Epidermal melanocyte (primary cell): ENCODE results near the gene DDX5.
"Not testable (repeated sequence)": the region's sequence is repeated elsewhere in the genome, so short reads cannot be mapped to it uniquely, and the experiment has no call there.

ENCODE experiments used
- DNase-seq: peaks from one replicate; pipeline ENCODE4 v3.0.0; 2011; ENCODE audit warnings: low spot score; ENCODE audit not compliant: insufficient read length

The DDX5 gene

DNA sequence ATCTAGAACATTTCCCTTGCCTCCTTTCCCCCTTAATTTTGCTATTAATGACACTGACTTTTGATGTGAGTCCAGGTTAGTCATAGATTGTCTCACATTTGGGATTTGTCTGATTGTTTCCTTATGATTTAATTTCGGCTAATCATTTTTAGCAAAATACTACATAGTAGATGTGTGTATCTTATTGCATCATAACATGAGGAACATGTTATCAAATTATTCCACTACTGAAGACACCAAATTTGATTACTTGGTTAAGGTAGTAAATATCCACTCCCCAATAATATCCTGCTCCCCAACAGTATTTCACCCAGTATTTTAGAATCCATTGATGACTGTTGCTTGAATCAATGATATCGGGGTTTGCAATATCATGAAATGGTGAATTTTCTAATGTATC is 12.0 kb downstream of the DDX5 start:
- no peak for DNase-seq

DNA sequence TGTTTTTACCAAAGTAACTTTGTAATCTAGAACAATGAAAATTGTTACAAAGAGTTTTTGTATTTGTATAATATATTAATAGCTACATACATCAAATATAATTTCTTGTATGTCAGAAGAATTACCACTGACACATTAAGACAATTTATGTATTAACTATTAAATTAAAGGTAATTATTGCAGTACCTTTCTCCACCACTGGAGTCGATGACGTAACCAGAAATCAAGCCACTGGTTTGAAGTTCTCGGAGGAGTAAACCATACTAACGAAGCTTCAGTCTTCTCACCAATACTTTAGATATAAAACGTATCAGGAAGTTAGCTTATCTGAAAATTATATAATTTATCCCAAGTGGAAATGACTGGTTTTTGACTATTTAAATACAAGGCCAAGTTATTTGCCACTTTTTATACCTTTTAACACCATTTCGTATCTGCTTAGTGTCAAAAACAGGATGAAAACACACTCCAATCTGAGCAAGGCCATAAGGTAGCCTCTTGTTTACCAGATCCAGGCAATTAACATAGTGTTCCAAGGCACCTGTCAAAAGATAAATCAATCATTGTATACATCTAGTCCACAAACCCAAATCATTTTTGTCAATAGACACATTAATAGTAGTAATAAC is 13.5 kb downstream of the DDX5 start:
- no peak for DNase-seq

DNA sequence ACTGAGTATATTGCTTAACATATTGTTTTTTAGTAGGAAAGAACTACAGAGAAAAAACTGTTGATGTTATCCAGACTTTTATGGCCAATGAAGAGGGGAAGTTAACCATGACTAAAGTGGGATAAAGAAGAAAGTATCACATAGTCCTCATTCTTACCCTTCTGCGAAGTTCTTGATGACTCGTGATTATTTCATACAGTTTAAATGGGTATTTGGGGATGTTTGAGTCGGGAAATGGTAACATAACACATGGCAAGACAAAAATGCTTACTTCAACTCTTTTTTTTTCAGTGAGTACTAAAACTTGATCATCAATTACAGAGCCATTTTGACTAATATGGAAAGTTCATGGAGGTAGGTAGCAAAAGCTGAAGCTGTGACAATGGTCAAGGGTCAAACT is 14.1 kb downstream of the DDX5 start:
- no peak for DNase-seq

DNA sequence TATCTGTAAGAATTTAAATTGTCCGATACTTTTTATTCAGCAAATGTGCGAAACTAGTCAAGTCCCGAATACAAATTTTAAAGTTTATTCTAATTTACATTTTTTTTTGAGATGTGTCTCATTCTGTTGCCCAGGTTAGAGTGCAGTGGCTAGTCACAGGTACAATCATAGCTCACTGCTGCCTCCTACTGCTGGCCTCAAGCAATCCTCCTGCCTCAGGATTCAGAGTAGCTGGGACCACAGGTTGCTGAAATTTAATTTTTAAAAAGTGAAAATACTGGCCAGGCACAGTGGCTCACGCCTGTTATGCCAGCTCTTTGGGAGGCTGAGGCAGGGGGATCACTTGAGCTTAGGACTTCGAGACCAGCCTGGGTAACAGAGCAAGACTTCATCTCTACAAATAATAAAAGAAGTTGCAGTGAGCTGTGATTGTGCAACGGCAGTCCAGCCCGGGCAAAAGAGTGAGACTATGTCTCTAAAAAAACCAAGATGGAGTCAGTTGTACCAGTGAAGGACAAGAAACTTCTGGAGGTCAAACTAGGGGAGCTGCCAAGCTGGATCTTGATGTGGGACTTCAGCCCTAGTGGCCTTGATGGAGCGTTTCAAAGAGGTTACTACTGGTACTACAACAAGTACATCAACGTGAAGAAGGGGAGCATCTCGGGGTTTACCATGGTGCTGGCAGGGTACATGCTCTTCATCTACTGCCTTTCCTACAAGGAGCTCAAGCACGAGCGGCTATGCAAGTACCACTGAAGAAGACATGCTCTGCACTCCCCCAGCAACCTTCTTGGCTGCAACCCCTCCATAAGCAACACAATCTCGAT is 14.8 kb downstream of the DDX5 start:
- no peak for DNase-seq

DNA sequence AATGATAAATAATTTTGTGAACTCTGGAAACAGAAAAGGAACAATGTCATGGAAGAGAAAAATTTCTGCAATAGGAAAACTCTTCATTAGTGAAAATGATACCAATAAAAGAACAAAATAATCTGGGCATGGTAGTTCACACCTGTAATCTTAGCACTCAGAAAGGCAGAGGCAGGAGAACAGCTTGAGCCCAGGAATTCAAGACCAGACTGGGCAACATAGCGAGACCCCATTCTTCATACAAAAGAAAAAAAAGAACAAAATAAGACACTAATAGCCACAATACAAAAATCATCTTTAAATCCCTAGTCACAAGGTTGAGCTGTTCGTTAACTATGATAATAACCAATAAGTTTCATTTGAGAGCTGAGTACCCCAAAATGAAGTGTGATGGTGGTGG is 17.8 kb downstream of the DDX5 start:
- no peak for DNase-seq

DNA sequence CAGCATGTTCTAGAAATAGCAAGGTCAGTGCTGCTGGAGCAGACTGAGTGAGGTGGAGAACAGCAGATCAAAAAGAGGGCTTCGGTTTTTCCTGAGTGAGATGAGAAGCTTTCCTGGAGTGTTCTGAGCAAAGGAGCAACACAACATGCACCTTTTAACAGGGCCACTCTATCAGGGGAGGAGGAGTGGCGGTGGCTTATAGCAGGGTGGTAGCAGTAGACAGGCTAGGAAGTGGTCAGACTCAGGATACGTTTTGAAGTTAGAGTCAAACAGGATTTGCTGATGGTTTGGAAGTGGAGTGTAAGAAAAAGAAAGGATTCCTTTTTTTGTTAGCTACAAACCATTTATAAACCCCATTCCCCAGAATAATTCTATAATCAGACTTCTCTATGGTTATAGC is 21.7 kb downstream of the DDX5 start:
- DNase-seq = no peak

DNA sequence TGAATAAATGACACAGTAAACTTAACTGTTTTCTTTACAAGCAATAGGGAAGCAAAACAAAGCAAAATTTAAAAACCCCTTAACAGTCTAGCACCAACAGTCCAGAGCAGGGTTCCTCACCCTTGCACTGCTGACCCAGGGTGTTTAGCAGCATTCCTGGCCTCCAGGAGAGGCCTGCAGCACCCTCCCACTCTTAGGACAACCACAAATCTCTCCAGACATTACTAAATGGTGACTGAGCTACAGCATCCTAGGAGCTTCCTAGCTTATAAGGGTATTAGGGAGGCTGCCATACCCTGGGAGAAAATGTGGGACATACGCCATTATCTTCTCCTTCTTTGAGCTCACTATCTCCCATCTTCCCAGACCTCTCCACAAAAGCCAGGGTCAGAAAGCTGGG is 25.1 kb downstream of the DDX5 start:
- DNase-seq = no peak

DNA sequence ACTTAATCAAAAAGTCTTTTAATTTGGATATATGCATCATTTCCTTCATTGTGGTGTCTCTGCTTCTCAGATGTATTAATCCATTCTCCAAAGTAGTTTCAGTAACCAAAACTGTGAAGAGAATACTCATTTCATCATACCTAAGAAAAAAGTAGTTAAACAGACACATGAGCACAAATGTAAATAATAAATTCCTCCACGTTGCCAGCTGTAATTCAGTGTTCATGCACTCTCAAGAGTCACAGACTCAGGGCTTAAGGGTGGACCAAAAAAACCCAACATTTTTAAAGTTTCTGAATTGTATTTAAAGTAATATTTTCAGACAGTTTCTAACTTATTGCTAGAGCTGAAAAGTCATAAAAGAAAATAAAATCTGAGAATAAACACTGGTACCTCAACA is 28.2 kb downstream of the DDX5 start:
- DNase-seq = no peak

DNA sequence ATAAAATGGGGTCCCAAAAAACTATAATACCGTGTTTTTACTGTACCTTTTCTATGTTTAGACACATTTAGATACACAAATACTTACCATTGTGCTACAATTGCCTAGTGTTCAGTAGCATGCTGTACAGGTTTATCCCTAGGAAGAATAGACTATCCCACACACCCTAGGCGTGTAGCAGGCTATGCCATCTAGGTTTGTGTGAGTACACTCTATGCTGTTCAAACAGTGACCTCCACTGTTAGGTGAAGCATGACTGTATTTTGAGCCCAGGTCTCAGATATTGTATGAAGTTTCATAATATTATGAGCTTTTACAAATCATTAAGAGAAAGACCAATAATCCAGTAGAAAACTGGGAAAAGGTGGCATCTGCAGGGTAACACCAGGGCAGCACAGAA is 33.5 kb downstream of the DDX5 start:
- no peak for DNase-seq

DNA sequence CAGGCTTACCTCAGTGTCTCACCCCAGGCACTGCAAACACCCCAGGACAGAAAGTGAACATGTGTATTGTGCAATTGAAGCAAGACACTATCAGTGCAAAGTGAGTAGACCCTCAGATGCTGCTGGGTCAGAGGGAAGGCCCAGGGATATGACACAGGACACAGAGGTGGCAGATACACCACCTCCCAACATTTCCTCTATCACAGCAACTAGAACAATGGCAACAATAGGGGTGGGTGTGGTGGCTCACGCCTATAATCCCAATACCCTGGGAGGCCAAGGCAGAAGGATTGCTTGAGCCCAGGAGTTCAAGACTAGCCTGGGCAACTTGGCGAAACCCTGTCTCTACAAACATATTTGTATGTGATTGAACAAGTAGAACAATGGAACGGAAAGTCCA is 34.6 kb downstream of the DDX5 start:
- no peak for DNase-seq

DNA sequence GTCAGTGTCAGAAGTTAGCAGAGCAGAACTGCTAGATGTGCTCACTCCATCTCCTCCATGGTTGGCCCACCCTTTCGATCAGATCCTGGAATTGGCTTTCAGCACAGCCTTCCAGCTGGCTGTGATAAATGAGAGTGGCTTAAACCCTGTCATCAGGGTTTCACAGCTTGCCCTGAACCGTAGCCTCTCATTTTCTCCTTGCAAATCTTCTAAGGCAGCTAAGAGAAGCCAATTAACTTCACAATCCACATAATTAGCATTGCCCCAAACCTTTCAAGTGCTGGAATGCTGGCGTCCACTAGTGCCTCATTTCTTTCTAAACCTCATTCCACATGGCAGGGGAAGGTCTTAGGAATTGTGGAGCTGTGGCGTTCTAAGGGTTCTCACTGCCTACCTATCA is 35.5 kb downstream of the DDX5 start:
- no peak for DNase-seq

DNA sequence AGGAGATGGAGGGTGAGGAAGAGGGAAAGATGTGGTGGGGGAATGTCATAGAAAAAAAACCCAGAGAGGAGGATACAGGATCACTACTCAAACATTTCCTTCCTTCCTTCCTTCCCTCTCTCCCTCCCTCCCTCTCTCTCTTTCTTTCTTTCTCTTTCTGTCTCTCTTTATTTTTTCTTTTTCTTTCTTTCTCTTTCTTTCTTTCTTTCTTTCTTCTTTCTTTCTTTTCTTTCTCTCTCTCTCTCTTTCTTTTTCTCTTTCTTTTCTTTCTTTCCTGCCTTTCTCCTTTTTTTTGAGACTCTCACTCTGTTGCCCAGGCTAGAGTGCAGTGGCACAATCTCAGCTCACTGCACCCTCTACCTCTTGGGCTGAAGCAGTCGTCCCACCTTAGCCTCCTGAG is 39.3 kb downstream of the DDX5 start:
- DNase-seq = not testable (repeated sequence)

DNA sequence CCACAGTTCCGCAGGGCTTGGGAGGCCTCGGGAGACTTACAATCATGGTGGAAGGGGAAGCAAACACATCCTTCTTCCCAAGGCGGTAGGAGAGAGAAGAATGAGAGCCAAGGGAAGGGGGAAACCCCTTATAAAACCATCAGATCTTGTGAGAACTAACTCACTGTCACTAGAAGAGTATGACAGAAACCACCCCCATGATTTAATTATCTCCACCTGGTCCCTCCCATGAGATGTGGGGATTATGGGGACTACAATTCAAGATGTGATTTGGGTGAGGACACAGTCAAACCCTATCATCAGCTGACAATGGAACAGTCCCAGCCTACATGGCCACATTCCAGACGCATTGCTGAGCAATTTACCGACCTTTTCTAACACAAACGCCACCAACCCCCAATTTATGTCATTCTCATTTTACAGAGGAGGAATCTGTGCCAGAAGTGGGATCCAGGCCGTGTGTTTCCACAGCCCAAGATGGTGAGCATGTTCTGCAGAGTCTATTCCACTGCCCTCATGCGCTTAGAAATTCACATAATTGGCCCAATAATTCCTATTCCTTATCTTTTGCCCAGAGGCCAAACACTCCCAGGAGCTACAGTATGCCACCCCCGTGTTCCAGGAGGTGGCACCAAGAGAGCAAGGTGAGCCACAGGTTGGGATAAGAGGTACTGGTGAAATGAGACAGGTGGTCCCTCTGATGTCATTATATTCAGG is 39.9 kb downstream of the DDX5 start:
- DNase-seq = no peak

DNA sequence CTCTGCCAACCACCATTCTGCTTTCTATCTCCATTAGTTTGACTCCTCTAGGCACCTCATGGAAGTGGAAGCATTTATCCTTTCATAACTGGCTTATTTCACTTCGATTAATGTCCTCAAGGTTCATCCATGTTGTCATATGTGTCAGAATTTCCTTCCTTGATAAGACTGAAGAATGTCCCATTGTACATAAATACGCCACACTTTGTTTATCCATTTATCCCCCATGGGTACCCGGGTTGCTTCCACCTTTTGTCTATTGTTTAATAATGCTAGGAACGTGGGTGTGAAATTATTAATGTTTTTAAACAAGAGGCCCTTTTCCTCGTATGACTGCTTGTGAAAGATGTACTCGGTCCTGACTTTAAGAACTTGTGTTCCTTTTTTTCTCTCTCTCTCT is 44.3 kb downstream of the DDX5 start:
- no peak for DNase-seq

DNA sequence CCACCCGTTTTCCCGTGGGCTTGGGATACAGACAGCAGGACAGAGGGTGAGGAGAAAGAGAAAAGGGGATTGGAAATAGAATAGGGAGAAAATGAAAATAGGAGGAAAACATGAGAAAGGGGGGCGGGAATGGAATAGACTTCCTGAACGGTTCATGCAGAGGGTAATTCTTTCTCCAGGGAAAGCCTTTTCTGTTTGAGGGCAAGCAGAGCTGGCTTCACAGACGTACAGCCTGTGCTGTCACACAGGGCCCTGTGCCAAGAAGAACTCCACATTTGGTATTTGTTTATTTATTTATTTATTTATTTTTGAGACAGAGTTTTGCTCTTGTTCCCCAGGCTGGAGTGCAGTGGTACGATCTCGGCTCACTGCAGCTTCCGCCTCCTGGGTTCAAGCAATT is 45.1 kb downstream of the DDX5 start:
- DNase-seq = no peak

DNA sequence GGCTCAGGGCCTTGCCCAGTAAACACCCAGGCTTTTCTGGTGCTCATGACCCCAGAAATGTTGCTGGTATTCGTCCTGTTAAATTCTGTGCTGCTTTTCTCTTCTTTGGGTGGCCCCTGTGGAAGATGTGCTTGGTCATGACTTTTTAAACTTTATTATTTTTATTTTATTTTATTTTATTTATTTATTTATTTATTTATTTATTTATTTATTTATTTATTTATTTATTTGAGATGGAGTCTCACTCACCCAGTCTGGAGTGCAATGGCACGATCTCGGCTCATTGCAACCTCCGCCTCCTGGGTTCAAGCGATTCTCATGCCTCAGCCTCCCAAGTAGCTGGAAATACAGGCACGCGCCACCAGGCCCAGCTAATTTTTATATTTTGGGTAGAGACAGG is 46.3 kb downstream of the DDX5 start:
- not testable (repeated sequence) for DNase-seq

DNA sequence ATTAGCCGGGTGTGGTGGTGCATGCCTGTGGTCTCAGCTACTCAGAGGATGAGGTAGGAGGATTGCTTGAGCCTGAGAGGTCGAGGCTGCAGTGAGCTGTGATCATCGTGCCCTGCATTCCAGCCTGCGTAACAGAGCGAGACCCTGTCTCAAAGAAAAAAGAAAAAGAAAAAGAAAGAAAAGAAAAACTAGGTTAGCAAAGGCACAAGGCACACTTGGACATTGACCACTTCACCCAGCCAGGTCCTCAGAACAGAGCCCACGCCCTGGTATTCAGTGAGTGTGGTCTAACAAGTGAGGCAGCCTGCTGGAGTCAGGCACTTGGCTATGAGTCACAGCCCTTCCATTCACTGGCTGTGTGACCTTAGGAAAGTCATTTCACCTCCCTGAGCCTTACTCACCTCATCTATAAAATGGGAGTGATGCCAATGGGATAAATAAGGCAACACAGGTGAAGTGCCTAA is 46.8 kb downstream of the DDX5 start:
- DNase-seq = no peak

DNA sequence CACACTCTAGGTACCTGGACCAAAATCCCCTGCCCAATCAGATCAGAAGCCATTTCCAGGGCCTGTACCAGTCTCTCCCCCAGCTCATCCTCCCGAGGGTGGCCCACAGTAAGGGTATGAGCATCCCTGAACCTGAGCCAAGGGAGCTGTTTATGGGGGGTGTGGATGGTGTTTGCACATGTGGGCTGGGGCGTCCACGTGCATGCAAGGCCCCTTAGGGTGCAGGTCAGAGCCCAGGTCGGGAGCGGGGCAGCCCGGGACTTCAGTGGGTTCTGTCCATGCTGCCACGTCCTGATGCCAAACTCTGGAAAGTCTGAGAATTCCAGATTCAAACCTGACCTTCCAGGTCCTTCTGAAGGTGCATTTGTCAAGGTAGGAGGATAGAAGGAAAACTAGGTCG is 47.3 kb downstream of the DDX5 start:
- no peak for DNase-seq

DNA sequence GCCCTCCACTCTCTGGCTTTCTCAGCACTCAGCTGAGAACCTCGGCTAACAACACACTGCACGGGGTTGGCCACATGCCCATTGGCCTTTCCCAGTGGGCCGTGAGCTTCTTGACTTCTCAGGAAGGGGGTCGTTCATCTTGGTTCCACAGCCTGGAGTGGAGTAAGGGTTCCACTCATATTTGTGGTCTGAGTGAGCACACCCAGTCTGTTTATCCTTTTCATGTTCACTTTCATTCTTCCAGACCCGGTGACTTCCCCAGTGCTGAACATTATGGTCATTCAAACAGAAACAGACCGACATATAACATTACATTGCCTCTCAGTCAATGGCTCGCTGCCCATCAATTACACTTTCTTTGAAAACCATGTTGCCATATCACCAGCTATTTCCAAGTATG is 48.9 kb downstream of the DDX5 start:
- DNase-seq = no peak

DNA sequence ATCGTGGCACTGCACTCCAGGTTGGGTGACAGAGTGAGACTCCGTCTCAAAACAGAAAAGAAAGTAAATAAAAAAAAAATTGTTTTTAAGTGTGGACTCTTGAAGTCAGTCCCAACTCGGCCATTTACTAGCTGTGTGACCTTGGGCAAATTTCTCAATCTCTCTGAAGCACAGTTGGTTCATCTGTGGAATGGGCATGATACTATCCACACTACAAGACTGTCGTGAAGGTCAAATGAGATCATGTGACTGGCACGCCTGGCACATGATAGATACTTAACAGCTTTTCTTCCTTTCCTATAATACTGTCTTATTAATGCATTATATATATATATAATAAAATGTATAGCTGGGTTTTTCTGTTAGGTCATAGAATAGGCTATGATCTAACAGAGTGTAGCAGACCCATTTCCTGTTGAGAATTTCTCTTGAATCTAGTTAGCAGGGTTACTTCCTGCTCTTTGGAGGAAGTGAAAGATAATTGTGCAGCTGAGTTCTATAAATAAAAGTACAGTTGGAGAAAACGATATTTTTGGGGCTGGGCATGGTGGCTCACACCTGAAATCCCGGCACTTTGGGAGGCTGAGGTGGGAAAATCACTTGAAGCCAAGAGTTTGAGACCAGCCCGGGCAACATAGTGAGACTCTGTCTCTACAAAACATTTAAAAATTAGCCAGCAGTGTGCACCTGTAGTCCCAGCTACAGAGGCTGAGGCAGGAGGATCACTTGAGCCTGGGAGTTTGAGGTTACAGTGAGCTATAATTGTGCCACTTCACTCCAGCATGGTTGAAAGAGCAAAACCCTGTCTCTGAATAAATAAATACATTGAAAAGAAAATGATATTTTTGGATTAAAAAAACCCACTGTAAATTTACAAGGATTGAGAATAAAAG is 49.9 kb downstream of the DDX5 start:
- DNase-seq = no peak

DNA sequence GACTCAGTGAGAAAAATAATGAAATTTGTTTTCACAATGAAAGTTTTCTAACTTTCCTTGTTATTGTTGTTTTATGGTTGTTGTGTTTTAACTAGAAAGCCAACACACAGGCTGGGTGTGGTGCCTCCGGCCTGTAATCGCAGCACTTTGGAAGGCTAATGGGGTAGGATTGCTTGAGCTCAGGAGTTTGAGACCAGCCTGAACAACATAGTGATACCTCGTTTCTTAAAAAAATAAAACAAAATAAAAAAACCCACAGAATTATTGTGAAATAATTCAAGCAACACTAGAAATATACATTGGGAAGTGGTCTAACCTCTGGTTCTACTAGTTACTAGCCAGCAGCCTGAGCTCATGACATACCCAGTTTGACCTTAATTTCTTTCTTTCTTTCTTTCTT is 56.5 kb downstream of the DDX5 start:
- DNase-seq = no peak
